Mammary epithelial cell (primary cell): ENCODE results near the gene ADCY10.

ENCODE experiments used
- EZH2 ChIP-seq: IDR thresholded peaks from 2 replicates; pipeline ENCODE4 v1.6.1; 2012; ENCODE audit warnings: low read length, inconsistent platforms, borderline replicate concordance
- TF ChIP-seq, protein P1 (sequence below), 2 donors: IDR thresholded peaks in 1 of 2; conservative IDR thresholded peaks in 1 of 2; 2 replicates each; pipeline ENCODE4 v1.5.1; 2011 to 2012; ENCODE audit warnings: inconsistent platforms in 2 of 2, low read length in 2 of 2, mild to moderate bottlenecking in 2 of 2, control low read depth in 1 of 2, low read depth in 1 of 2; ENCODE audit not compliant: insufficient read depth in 1 of 2; ENCODE audit errors: extremely low read depth in 1 of 2

DNA sequence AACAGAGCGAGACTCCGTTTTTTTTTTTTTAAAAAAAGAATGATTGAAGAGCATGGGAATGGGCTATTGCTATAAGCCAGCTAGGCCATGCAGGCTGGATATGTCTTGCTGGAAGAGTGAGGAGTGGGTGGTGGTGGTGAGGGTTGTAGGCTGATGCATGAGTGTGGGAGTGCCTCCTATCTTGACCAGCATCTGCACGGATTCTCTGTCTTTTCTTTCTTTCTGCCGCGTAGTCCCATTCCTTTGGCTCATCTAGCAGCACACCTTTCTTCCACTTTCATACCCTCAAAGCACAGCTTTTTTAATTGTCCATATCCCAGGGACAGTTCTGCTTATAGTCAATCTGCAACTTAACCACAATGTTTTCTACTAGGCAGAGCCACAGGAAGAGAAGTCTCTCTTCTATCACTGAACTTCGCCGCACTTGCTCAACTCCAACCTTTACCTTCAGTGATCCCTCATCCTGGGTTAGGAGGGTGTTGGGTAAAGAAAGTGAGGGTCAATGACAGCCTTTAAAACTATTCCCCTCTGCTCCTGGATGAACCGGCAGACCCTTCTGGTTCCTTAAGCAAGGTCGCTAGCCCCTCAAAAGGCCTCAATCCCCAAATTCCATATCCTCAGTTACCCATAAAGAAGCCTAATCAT is 15.2 kb downstream of the ADCY10 start:
- TF ChIP-seq, protein P1, sequence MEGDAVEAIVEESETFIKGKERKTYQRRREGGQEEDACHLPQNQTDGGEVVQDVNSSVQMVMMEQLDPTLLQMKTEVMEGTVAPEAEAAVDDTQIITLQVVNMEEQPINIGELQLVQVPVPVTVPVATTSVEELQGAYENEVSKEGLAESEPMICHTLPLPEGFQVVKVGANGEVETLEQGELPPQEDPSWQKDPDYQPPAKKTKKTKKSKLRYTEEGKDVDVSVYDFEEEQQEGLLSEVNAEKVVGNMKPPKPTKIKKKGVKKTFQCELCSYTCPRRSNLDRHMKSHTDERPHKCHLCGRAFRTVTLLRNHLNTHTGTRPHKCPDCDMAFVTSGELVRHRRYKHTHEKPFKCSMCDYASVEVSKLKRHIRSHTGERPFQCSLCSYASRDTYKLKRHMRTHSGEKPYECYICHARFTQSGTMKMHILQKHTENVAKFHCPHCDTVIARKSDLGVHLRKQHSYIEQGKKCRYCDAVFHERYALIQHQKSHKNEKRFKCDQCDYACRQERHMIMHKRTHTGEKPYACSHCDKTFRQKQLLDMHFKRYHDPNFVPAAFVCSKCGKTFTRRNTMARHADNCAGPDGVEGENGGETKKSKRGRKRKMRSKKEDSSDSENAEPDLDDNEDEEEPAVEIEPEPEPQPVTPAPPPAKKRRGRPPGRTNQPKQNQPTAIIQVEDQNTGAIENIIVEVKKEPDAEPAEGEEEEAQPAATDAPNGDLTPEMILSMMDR (conservative IDR thresholded peaks at IDR 0.05 in 1 of 2, IDR thresholded peaks at IDR 0.05 in 1 of 2; ENCODE audit: extremely low read depth in 1 of 2, insufficient read depth in 1 of 2, low read depth in 1 of 2, low read length in 2 of 2): no peak
- TF ChIP-seq EZH2: no peak
